A673 (cell line): Measurements from ENCODE around the gene CELSR3. TPM values are rescaled to one million over a fixed set of nuclear protein-coding genes. Genes with fewer than 3 reads are reported as not detected.

Experiments
- BruUV-seq: library from RNA; stranded (reverse); fragments of 400-500 nt; replicated peaks from 2 replicates; lab custom pipeline; 2021; lab: Mats Ljungman, UMichigan
- CTCF ChIA-PET: fragments of 300-600 bp; sonication (Branson Sonifier 250); formaldehyde crosslinking; loops from one replicate; lab custom pipeline; 2022; ENCODE audit warnings: antibody characterized with exemption; lab: Charles Lee
- POLR2A ChIA-PET: fragments of 300-600 bp; sonication (Branson Sonifier 250); formaldehyde crosslinking; loops from one replicate; lab custom pipeline; 2022; ENCODE audit warnings: antibody characterized with exemption; ENCODE audit not compliant: low non-redundant PET; lab: Charles Lee
- DNase-seq: peaks from one replicate; pipeline ENCODE4 v3.0.0-alpha.2; 2015; ENCODE audit warnings: low spot score
- H3K27ac ChIP-seq: fragments of 200-600 bp; sonication (generic); 2 replicates; pipeline ENCODE4 v1.5.1; 2016; ENCODE audit warnings: mixed run types, low read depth, mild to moderate bottlenecking, mixed read lengths, antibody characterized with exemption, low read length; ENCODE audit not compliant: poor library complexity, severe bottlenecking
- H3K27me3 ChIP-seq: fragments of 200-600 bp; sonication (generic); replicated peaks from 2 replicates; pipeline ENCODE4 v1.6.1; 2017; ENCODE audit warnings: mixed run types, low read depth, mild to moderate bottlenecking, mixed read lengths, antibody characterized with exemption, low read length; ENCODE audit not compliant: insufficient read depth, poor library complexity
- H3K36me3 ChIP-seq: fragments of 200-600 bp; sonication (generic); 2 replicates; pipeline ENCODE4 v1.6.1; 2016; ENCODE audit warnings: mixed run types, mild to moderate bottlenecking, mixed read lengths, antibody characterized with exemption, low read length; ENCODE audit not compliant: insufficient read depth, poor library complexity, severe bottlenecking
- H3K4me1 ChIP-seq: fragments of 200-600 bp; sonication (generic); 2 replicates; pipeline ENCODE4 v1.6.1; 2017; ENCODE audit warnings: mixed run types, mild to moderate bottlenecking, mixed read lengths, antibody characterized with exemption, low read length; ENCODE audit not compliant: insufficient read depth, poor library complexity, severe bottlenecking
- H3K4me3 ChIP-seq: fragments of 200-600 bp; sonication (generic); 2 replicates; pipeline ENCODE4 v1.5.1; 2016; ENCODE audit warnings: low read depth, mixed run types, mild to moderate bottlenecking, mixed read lengths, low read length; ENCODE audit not compliant: poor library complexity, severe bottlenecking
- H3K9me3 ChIP-seq: fragments of 200-600 bp; sonication (generic); 2 replicates; pipeline ENCODE4 v1.6.1; 2016; ENCODE audit warnings: mixed run types, low read depth, mild to moderate bottlenecking, mixed read lengths, antibody characterized with exemption, low read length; ENCODE audit not compliant: poor library complexity, severe bottlenecking
- CTCF ChIP-seq: fragments of 300-800, 200-600 bp; sonication (generic); conservative IDR thresholded peaks from 2 replicates; pipeline ENCODE4 v1.5.1; 2017; ENCODE audit warnings: low read depth, mild to moderate bottlenecking, antibody characterized with exemption, low read length, moderate library complexity, mixed read lengths
- EZH2 ChIP-seq: fragments of 200-600 bp; sonication (generic); IDR thresholded peaks from 2 replicates; pipeline ENCODE4 v1.6.1; 2017; ENCODE audit warnings: borderline replicate concordance, low read depth, mild to moderate bottlenecking, mixed read lengths, antibody characterized with exemption, low read length; ENCODE audit not compliant: poor library complexity, severe bottlenecking
- intact Hi-C: fragments of 100-400 bp; cut with micrococcal nuclease; formaldehyde crosslinking; loops from one replicate; pipeline ENCODE4 v1.10.0; 2022; ENCODE audit not compliant: unreplicated experiment
- total RNA-seq: library from RNA; stranded (reverse); gene quantifications from 2 replicates; pipeline ENCODE4 v1.2.3, GENCODE V29; 2021

The CELSR3 gene
- total RNA-seq, 1 experiment from 2014 or later, result 1.2 TPM

GRCh38 chr3:48684480-48685143, 21.9 kb upstream of the CELSR3 start:
- no TSS peak for BruUV-seq
- ChIA-PET POLR2A (no interaction called here), CTCF (no interaction called here)
- Histone ChIP-seq H3K4me3 (peak overlapping the region; percentile 71), H3K27me3 (no peaks in the 10 kb centered on the region), H3K9me3 (no peaks in the 10 kb centered on the region), H3K36me3 (peaks cover 8% of the 10 kb centered on the region), H3K27ac (no peak overlapping the region), H3K4me1 (peaks cover 16% of the 10 kb centered on the region)
- TF ChIP-seq EZH2 (no peak), CTCF (no peak)
- intact Hi-C loops, result no loop called here
- no peak for DNase-seq

- Histone ChIP-seq H3K9me3 (no peaks in the 10 kb centered on the region), H3K27ac (peak overlapping the region; percentile 16), H3K4me3 (peak overlapping the region; percentile 71), H3K36me3 (peaks cover 3% of the 10 kb centered on the region), H3K4me1 (peaks cover 16% of the 10 kb centered on the region), H3K27me3 (no peaks in the 10 kb centered on the region)
- BruUV-seq, result no TSS peak
- intact Hi-C loops, result no loop called here
- no peak for TF ChIP-seq CTCF
- no peak for TF ChIP-seq EZH2
- CTCF ChIA-PET, result no interaction called here
- POLR2A ChIA-PET, result no interaction called here
- no peak for DNase-seq
Measured at GRCh38 chr3:48684054-48684349, 21.3 kb upstream of the CELSR3 start.

- Histone ChIP-seq H3K36me3 (peaks cover 3% of the 10 kb centered on the region), H3K4me3 (no peak overlapping the region), H3K27me3 (no peaks in the 10 kb centered on the region), H3K9me3 (no peaks in the 10 kb centered on the region), H3K27ac (no peak overlapping the region), H3K4me1 (peaks cover 16% of the 10 kb centered on the region)
- intact Hi-C loops, result no loop called here
- CTCF ChIA-PET, result no interaction called here
- POLR2A ChIA-PET, result no interaction called here
- DNase-seq, result no peak
- TF ChIP-seq EZH2, result no peak
- no peak for TF ChIP-seq CTCF
- no TSS peak for BruUV-seq
Measured at GRCh38 chr3:48682786-48683185, 20.1 kb upstream of the CELSR3 start.
